VCaP (cell line): Measurements from ENCODE around the gene DNM3.

ENCODE experiments used
- H3K27ac ChIP-seq: fragments of 450-650 bp; 2 replicates; pipeline ENCODE4 v1.5.1; 2017
- CTCF ChIP-seq: fragments of 450-650 bp; conservative IDR thresholded peaks from 2 replicates; pipeline ENCODE4 v1.5.1; 2017; ENCODE audit warnings: mild to moderate bottlenecking, moderate library complexity

Gene DNM3

GRCh38 chr1:172266528-172267174, 425.4 kb downstream of the DNM3 start:
- no peak overlapping the region for H3K27ac ChIP-seq
- no peak for TF ChIP-seq CTCF

DNA sequence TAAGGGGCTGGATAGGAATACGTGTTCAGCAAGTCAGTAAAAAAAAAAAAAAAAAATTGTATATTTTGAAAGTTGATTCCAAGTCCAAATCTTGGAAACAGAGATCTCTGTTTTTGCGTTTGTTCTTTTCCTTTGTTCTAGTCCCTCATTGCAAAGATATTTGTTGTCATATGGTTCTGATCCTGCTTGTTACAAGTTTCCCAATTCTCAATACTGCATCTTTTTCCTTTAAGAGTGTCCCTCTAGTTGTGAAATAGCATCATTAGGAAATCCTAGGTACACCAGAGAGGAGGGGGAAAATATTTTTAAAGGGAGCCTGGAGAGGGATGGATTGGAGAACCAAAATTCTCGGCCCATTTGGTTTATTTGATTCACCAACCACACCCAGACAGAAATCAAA, 426.9 kb downstream of the DNM3 start:
- no peak for TF ChIP-seq CTCF
- no peak overlapping the region for H3K27ac ChIP-seq

DNA sequence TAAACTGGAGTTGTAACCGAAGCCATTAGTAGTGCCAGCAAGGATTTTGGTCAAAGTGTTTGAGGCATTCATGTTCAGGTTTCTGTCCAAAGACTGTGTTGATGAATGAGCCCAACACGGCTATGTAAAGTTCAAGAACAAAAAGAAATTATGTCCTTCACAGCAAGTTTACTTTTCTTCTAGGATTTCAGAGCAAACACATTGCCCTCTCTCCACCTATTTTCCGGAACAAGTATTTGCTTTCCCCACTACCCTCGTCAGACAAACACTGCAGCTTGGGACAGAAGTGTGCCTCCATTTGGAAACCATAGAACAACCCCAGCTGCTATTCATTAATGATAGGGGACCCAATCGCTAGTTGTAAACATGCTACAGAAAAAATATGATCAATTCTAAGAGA, 427.8 kb downstream of the DNM3 start:
- H3K27ac ChIP-seq = no peak overlapping the region
- TF ChIP-seq CTCF = no peak

DNA sequence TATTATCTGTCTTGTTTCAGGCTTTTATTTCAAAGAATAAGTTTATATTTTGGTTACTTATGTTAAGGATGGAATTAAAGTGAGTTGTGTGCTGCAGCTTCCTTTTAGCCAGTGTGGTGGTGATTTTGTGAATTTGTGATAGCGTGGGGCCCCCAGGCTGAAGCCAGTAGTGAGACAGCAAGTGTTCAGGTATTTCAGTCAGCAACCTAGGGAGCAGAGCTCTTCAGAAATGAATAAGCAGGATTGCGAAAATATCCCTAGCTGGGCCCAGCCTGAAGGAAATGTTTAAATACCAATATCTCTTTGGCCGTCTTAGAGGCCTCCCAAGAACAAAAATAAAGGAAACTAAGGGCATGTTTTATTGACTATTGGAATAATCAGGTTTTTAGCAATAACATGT, 428.3 kb downstream of the DNM3 start:
- TF ChIP-seq CTCF = no peak
- H3K27ac ChIP-seq = no peak overlapping the region

DNA sequence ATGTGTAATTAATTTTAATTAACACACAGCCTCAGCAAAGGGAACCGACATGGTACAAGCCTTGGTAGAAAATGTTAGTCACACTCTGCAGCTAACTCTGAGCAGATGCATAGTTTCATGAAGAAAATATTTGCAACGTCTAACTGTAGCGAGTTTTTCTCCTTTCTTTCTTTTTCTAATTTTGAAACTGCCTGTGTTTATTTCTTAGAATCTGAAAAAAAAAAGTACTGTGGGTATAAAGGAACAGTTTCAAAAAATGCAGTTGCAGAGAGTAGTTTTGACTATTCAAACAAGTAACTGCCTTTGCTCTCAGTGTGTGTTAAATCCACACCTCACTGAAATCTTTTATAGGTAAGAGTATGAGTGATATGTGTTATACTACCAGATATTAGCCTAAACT, 429.3 kb downstream of the DNM3 start:
- H3K27ac ChIP-seq = no peak overlapping the region
- TF ChIP-seq CTCF = no peak

DNA sequence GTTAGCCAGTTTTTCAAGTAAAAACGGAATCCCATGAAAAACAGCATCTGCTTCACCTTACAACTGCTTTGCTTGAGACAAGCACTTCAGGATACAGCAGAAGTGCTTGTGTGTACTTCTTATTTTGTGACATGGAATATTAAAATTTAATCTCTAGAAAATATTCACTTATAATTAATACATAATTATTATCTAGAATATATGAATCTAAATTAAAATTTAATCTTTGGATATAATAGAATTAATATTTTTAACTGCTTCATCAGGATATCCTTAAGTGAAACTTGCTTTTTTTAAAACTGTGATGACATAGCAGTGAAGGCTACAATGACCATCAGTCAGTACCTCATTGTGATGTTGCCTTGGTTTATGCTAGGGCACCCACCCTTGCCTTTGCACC, 430.8 kb downstream of the DNM3 start:
- no peak for TF ChIP-seq CTCF
- H3K27ac ChIP-seq = no peak overlapping the region

DNA sequence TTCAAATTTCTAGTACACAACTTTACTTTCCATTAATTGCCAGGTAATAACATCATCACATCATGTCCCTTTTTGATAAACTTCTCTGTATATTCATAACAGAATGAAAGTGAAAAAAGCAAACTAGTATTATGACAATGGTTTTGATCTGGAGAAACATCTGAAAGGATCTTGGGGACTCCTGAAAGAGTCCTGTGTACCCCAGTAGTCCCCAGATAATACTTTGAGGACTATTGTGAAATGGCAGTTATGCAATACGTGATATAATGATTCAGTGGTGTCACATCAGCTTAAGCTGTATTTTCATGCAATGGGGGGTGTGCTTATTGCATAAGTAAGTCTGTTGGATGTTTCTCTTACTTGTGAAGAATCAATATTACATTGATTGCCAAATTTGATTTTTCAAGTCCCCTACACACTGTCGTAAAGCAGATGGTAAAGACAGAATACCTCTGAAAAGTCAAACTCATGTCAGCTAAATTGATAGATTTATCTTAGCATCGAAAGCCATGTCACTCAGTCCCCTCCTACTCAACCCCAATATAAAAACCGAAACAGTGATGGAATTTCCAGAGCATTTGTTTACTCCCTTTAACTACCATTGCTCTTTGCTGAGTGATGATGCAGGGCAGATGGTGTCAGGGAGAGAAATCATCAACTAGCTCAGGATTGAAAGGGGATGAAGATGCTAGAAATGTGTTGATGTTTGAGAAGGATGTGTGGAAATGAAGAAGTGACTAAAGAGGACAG, 432.5 kb downstream of the DNM3 start:
- H3K27ac ChIP-seq = no peak overlapping the region
- TF ChIP-seq CTCF = no peak
